K562 (cell line): ENCODE data around the gene PRKCSH. TPM values are rescaled to one million over a fixed set of nuclear protein-coding genes. Genes with fewer than 3 reads are reported as not detected.

Experiments
- ATAC-seq: fragments of 200-7000 bp; cut with Tn5 transposase; 3 replicates; pipeline ENCODE4 v1.9.1; 2020; ENCODE audit warnings: moderate library complexity
- BruUV-seq: library from RNA; stranded (reverse); fragments of 400-500 nt; replicated peaks from 2 replicates; lab custom pipeline; 2021; lab: Mats Ljungman, UMichigan
- CTCF ChIA-PET: fragments of 300-600 bp; formaldehyde crosslinking; extraction: SDS; loops from one replicate; lab custom pipeline; 2021; ENCODE audit warnings: low intra/inter-chr PET ratio; lab: Yijun Ruan, JAX
- POLR2A ChIA-PET: fragments of 300-600, 350-650 bp; sonication (Branson Sonifier 250); formaldehyde crosslinking; extraction: SDS; loops from one replicate; lab custom pipeline; 2021; ENCODE audit warnings: antibody characterized with exemption, inconsistent platforms; lab: Yijun Ruan, JAX
- DNase-seq, 4 experiments: peaks; one replicate each; pipeline versions ENCODE4 v3.0.0 to v3.0.0-alpha.2; 2011 to 2018; ENCODE audit warnings: low spot score in 3 of 4, mixed read lengths in 3 of 4; ENCODE audit errors: extremely low read depth in 1 of 4
- FAIRE-seq: peaks from 2 replicates; lab custom pipeline; 2011; peaks lifted over from hg19 to GRCh38; lab: Jason Lieb, UNC
- H2AFZ ChIP-seq: 2 replicates; pipeline ENCODE4 v1.6.0; 2011; ENCODE audit warnings: low read depth, low read length, control low read depth, inconsistent platforms
- H3K27ac ChIP-seq: fragments of 200-600 bp; 3 replicates; pipeline ENCODE4 v1.8.0; 2011; ENCODE audit warnings: low read depth, mild to moderate bottlenecking, control low read depth, inconsistent platforms, low read length, moderate library complexity, mixed read lengths; ENCODE audit errors: extremely low read depth
- H3K27me3 ChIP-seq, 2 experiments: fragments of 300-600 bp in 1 of 2; 2 replicates in 1 of 2; 3 replicates in 1 of 2; pipeline versions ENCODE4 v1.6.0 to v1.8.0; 2011; ENCODE audit warnings: inconsistent platforms in 2 of 2, low read length in 2 of 2, mild to moderate bottlenecking in 1 of 2, mixed read lengths in 1 of 2, moderate library complexity in 1 of 2; ENCODE audit not compliant: control insufficient read depth in 2 of 2, insufficient read depth in 2 of 2
- H3K36me3 ChIP-seq: fragments of 300-600 bp; 3 replicates; pipeline ENCODE4 v1.8.0; 2011; ENCODE audit warnings: mild to moderate bottlenecking, low read length, inconsistent platforms; ENCODE audit not compliant: control insufficient read depth, insufficient read depth
- H3K4me1 ChIP-seq, 2 experiments: fragments of 200-600 bp in 1 of 2; replicated peaks in 1 of 2; 2 replicates in 1 of 2; 3 replicates in 1 of 2; pipeline versions ENCODE4 v1.5.1 to v1.8.0; 2011; ENCODE audit warnings: inconsistent platforms in 2 of 2, low read length in 2 of 2, mild to moderate bottlenecking in 1 of 2, mixed read lengths in 1 of 2, moderate library complexity in 1 of 2; ENCODE audit not compliant: control insufficient read depth in 2 of 2, insufficient read depth in 2 of 2
- H3K4me2 ChIP-seq: 2 replicates; pipeline ENCODE4 v1.6.1; 2011; ENCODE audit warnings: low read length, control low read depth, inconsistent platforms, mixed read lengths; ENCODE audit not compliant: insufficient read depth
- H3K4me3 ChIP-seq: fragments of 200-600 bp; sonication (generic), shearing (Covaris generic); 2 replicates; pipeline ENCODE4 v1.5.1; 2016; ENCODE audit warnings: control low read depth, inconsistent platforms
- H3K79me2 ChIP-seq: fragments of 200-600 bp; 3 replicates; pipeline ENCODE4 v1.8.0; 2011; ENCODE audit warnings: low read length, inconsistent platforms; ENCODE audit not compliant: control insufficient read depth, insufficient read depth
- H3K9ac ChIP-seq, 2 experiments: 2 replicates each; pipeline versions ENCODE4 v1.6.0 to v1.6.1; 2011; ENCODE audit warnings: low read depth in 2 of 2, low read length in 2 of 2, control low read depth in 1 of 2, inconsistent platforms in 1 of 2, mild to moderate bottlenecking in 1 of 2, mixed read lengths in 1 of 2; ENCODE audit not compliant: insufficient read depth in 1 of 2
- H3K9me1 ChIP-seq: one replicate; pipeline ENCODE4 v1.6.0; 2011; ENCODE audit warnings: inconsistent platforms, mild to moderate bottlenecking, low read length, moderate library complexity; ENCODE audit not compliant: control insufficient read depth, insufficient read depth
- H3K9me3 ChIP-seq: replicated peaks from 2 replicates; pipeline ENCODE4 v1.5.1; 2011; ENCODE audit warnings: low read depth, low read length, inconsistent platforms; ENCODE audit not compliant: control insufficient read depth, insufficient read depth
- H4K20me1 ChIP-seq: replicated peaks from 2 replicates; pipeline ENCODE4 v1.6.1; 2011; ENCODE audit warnings: low read length, inconsistent platforms, mixed read lengths; ENCODE audit not compliant: control insufficient read depth, insufficient read depth
- GATAD2B ChIP-seq: fragments of 450-650 bp; IDR thresholded peaks from 2 replicates; pipeline ENCODE4 v1.6.1; 2017; ENCODE audit warnings: mild to moderate bottlenecking, borderline replicate concordance
- PRDM10 ChIP-seq: fragments of 450-650 bp; IDR thresholded peaks from 2 replicates; pipeline ENCODE4 v1.6.1; 2018; ENCODE audit not compliant: partially characterized antibody
- WGBS: fragments of 100-300 bp; shearing (Covaris generic); methylation state at CpG from one replicate; pipeline ENCODE4 v1.1.6; 2016; ENCODE audit warnings: low coverage, mixed read lengths; ENCODE audit not compliant: insufficient coverage; ENCODE audit errors: missing lambda C conversion rate; 5-methylcytosine and 5-hydroxymethylcytosine counted together
- in situ Hi-C: fragments of 300-500 bp; cut with MboI; formaldehyde crosslinking; loops from 4 replicates; pipeline ENCODE4 v1.15.0; 2018; ENCODE audit warnings: inconsistent platforms, mixed read lengths
- intact Hi-C: fragments of 100-400 bp; cut with micrococcal nuclease; formaldehyde crosslinking; loops from 2 replicates; pipeline ENCODE4 v1.14.2; 2022
- polyA plus RNA-seq, 8 experiments: library from polyadenylated mRNA; depleted of rRNA in 4 of 8; stranded (reverse) in 5 of 8; unstranded in 3 of 8; fragments of >200 nt; fragmentation: Nextera tagmentation in 2 of 8; fragmentation: Illumina TruSeq in 1 of 8; extraction: Ambion mirVana in 2 of 8; extraction: Trizol in 1 of 8; gene quantifications; 2 replicates each; pipeline versions ENCODE4 v1.2.1 to v1.2.3, GENCODE V29; 2011 to 2014; ENCODE audit warnings: inconsistent platforms in 1 of 8, missing spikeins in 1 of 8
- total RNA-seq, 7 experiments: library from RNA; depleted of rRNA in 6 of 7; stranded (reverse); fragments of >200 nt in 6 of 7; fragmentation: Illumina TruSeq in 2 of 7; extraction: Trizol in 2 of 7; gene quantifications; 2 replicates each; pipeline versions ENCODE4 v1.2.1 to v1.2.3, GENCODE V29; 2011 to 2021; ENCODE audit warnings: low replicate concordance in 1 of 7

Gene PRKCSH
- total and polyA plus RNA-seq, 9 of the 15 experiments (the other 6 are each of a cell fraction or from before 2014, with no cell fraction given): 2.3 to 297 (median 48.1) TPM

GRCh38 chr19:11408591-11408990 is 26.8 kb upstream of the PRKCSH start:
- FAIRE-seq (peak; percentile 82), ATAC-seq (no peak), DNase-seq (no peak)
- intact Hi-C loops: no loop called here
- Histone ChIP-seq H3K9me3 (no peaks in the 10 kb centered on the region), H3K27ac (no peak overlapping the region), H3K4me3 (no peak overlapping the region), H4K20me1 (no peaks in the 10 kb centered on the region), H2AFZ (no peak overlapping the region), H3K9me1 (no peaks in the 10 kb centered on the region), H3K36me3 (no peaks in the 10 kb centered on the region), H3K79me2 (no peaks in the 10 kb centered on the region), H3K4me2 (no peak overlapping the region), H3K9ac (no peak overlapping the region), H3K27me3 (no peaks in the 10 kb centered on the region), H3K4me1 (peaks cover 6 to 14% of the 10 kb centered on the region in 2 experiments; a peak in 4 of 5 replicates)
- no TSS peak for BruUV-seq
- in situ Hi-C loops: no loop called here
- 57% methylated on average over 4 of the region's 4 CpGs for WGBS
- POLR2A ChIA-PET: interaction anchor here (0.7 kb wide), 1 partner anchor 40 kb away, joined by 4 read pairs; no protein-coding TSS in a partner anchor
- CTCF ChIA-PET: no interaction called here
- TF ChIP-seq GATAD2B (no peak), PRDM10 (peak; percentile 81)
